ENCODE data around the gene ARRB1. TPM values are rescaled to one million over a fixed set of nuclear protein-coding genes. Genes with fewer than 3 reads are reported as not detected.

ARRB1 gene
- total RNA-seq, 1 donor from 2014 or later: 35.2 TPM

GRCh38 chr11:75262961-75263852 lies 88.3 kb downstream of the ARRB1 start:
- intact Hi-C loops (cut with micrococcal nuclease): no loop called here

- intact Hi-C loops (cut with micrococcal nuclease): no loop called here
Measured at GRCh38 chr11:75262436-75262835, 89.0 kb downstream of the ARRB1 start.

- intact Hi-C loops (cut with micrococcal nuclease): no loop called here
Measured at GRCh38 chr11:75261902-75262361, 89.5 kb downstream of the ARRB1 start.

- intact Hi-C loops (cut with micrococcal nuclease): no loop called here
Measured at GRCh38 chr11:75260396-75261170, 90.9 kb downstream of the ARRB1 start.

- intact Hi-C loops (cut with micrococcal nuclease): no loop called here
Measured at GRCh38 chr11:75254326-75254725, 97.1 kb downstream of the ARRB1 start.

- intact Hi-C loops (cut with micrococcal nuclease): loop anchor here (2.0 kb wide), 1 partner anchor 321 kb away; no protein-coding TSS in a partner anchor
Measured at GRCh38 chr11:75249704-75250103, 101.8 kb downstream of the ARRB1 start.

- intact Hi-C loops (cut with micrococcal nuclease): loop anchor here (1.0 to 2.0 kb wide), 4 partner anchors 105 to 320 kb away; no protein-coding TSS in a partner anchor
Measured at GRCh38 chr11:75248924-75249256, 102.6 kb downstream of the ARRB1 start.

GRCh38 chr11:75246671-75247350 lies 104.7 kb downstream of the ARRB1 start:
- intact Hi-C loops (cut with micrococcal nuclease): no loop called here

- intact Hi-C loops (cut with micrococcal nuclease): no loop called here
Measured at GRCh38 chr11:75246006-75246670, 105.3 kb downstream of the ARRB1 start.

- intact Hi-C loops (cut with micrococcal nuclease): no loop called here
Measured at GRCh38 chr11:75245356-75246005, 106.0 kb downstream of the ARRB1 start.

- intact Hi-C loops (cut with micrococcal nuclease): loop anchor here (5.0 kb wide), 2 partner anchors 37 to 297 kb away; partner anchors contain the start of genes SPCS2 and XRRA1
Measured at GRCh38 chr11:75244052-75244814, 107.2 kb downstream of the ARRB1 start.

GRCh38 chr11:75242722-75243600 lies 108.5 kb downstream of the ARRB1 start:
- intact Hi-C loops (cut with micrococcal nuclease): loop anchor here (5.0 kb wide), 2 partner anchors 36 to 296 kb away; partner anchors contain the start of genes SPCS2 and XRRA1

- intact Hi-C loops (cut with micrococcal nuclease): loop anchor here (1.0 to 5.0 kb wide), 4 partner anchors 35 to 493 kb away; partner anchors contain the start of genes RNF169, SPCS2 and XRRA1
Measured at GRCh38 chr11:75241906-75242644, 109.4 kb downstream of the ARRB1 start.

- intact Hi-C loops (cut with micrococcal nuclease): loop anchor here (1.0 to 5.0 kb wide), 4 partner anchors 34 to 492 kb away; partner anchors contain the start of genes RNF169, SPCS2 and XRRA1
Measured at GRCh38 chr11:75241036-75241905, 110.2 kb downstream of the ARRB1 start.

GRCh38 chr11:75240311-75241035 lies 111.0 kb downstream of the ARRB1 start, which contains the start of gene TPBGL:
TSS of gene TPBGL (plus strand) at chr11:75240774. CDS start at chr11:75241050, 276 bp downstream.
- intact Hi-C loops (cut with micrococcal nuclease): loop anchor here (1.0 to 5.0 kb wide), 4 partner anchors 33 to 492 kb away; partner anchors contain the start of genes RNF169, SPCS2 and XRRA1

Measured in T-helper 2 cell treated with Interferon-gamma antibody and Interleukin-4, amounts not matched to agents 100 ng/mL and 5 ng/mL, for 36 hours (primary cell).